Testis (tissue), 3 donors: Measurements from ENCODE around the gene POFUT1. TPM values are rescaled to one million over a fixed set of nuclear protein-coding genes. Genes with fewer than 3 reads are reported as not detected.
"Not testable (repeated sequence)": the region's sequence is repeated elsewhere in the genome, so short reads cannot be mapped to it uniquely, and the experiment has no call there.

ENCODE experiments used
- DNase-seq: peaks from one replicate; pipeline ENCODE4 v3.0.0-alpha.2; 2019
- H3K27ac ChIP-seq, 2 donors: fragments of 200-600 bp; sonication (generic); one replicate each; pipeline ENCODE4 v1.5.1; 2019
- H3K27me3 ChIP-seq: fragments of 200-600 bp; sonication (generic); one replicate; pipeline ENCODE4 v1.5.1; 2019
- H3K36me3 ChIP-seq: fragments of 200-600 bp; sonication (generic); one replicate; pipeline ENCODE4 v1.5.1; 2017; ENCODE audit warnings: low read depth; ENCODE audit errors: missing control alignments
- H3K4me1 ChIP-seq: fragments of 200-600 bp; sonication (generic); one replicate; pipeline ENCODE4 v1.5.1; 2019
- H3K4me3 ChIP-seq, 2 donors: fragments of 200-600 bp; sonication (generic); one replicate each; pipeline ENCODE4 v1.5.1; 2017 to 2019
- H3K9me3 ChIP-seq: fragments of 200-600 bp; sonication (generic); one replicate; pipeline ENCODE4 v1.5.1; 2017
- POLR2A ChIP-seq: fragments of 450-650 bp; IDR thresholded peaks from one replicate; pipeline ENCODE4 v1.6.1; 2017; ENCODE audit warnings: antibody characterized with exemption, mild to moderate bottlenecking, moderate library complexity
- WGBS, 2 donors: methylation state at CpG; one replicate each; pipeline ENCODE4 v1.1.5; 2018; 5-methylcytosine and 5-hydroxymethylcytosine counted together
- intact Hi-C: fragments of 100-400 bp; cut with DNase I; formaldehyde crosslinking; loops from one replicate; pipeline ENCODE4 v1.15.1; 2023; ENCODE audit warnings: low total_unique reads
- polyA plus RNA-seq: library from polyadenylated mRNA; stranded (reverse); fragments of 350-450 nt; fragmentation: Illumina TruSeq; extraction: RNeasy Lipid Tissue Mini Kit (QIAGEN cat#74804); gene quantifications from one replicate; pipeline ENCODE4 v1.2.3, GENCODE V29; 2014; ENCODE audit warnings: low read depth, low replicate concordance; ENCODE audit not compliant: insufficient read depth
- total RNA-seq, 2 donors: library from RNA; depleted of rRNA; stranded (reverse); fragments of >200 nt; gene quantifications; one replicate each; pipeline ENCODE4 v1.2.3, GENCODE V29; 2016
- TF ChIP-seq, protein P1 (sequence below), 3 experiments: fragments of 450-650 bp in 2 of 3; fragments of 200-600 bp in 1 of 3; sonication (generic) in 1 of 3; IDR thresholded peaks; one replicate each; pipeline ENCODE4 v1.5.1; 2016 to 2019; ENCODE audit warnings: antibody characterized with exemption in 3 of 3, mild to moderate bottlenecking in 2 of 3, moderate library complexity in 1 of 3

POFUT1 gene
- total and polyA plus RNA-seq, 3 donors from 2014 or later = 31.0 to 54.2 (median 46.6) TPM

DNA sequence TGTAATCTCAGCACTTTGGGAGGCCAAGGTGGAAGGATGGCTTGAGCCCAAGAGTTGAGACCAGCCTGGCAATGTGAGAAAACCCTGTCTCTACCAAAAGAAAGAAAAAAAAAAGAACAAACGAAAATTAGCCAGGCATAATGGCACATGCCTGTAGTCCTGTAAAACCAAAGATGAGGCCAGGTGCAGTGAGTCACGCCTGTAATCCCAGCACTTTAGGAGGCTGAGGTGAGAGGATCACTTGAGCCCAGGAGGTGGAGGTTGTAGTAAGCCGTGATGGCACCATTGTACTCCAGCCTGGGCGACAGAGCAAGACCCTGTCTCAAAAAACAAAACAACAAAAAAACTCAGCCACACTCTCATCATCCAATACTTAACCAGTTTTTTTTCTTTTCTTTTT, 37.3 kb downstream of the POFUT1 start:
- no peaks in the 10 kb centered on the region for H3K9me3 ChIP-seq
- H3K27ac ChIP-seq = no peak overlapping the region
- no peak for DNase-seq
- no peaks in the 10 kb centered on the region for H3K36me3 ChIP-seq
- intact Hi-C loops = no loop called here
- WGBS, 2 donors = 88 to 91% methylated on average over 4 of the region's 4 CpGs
- H3K4me1 ChIP-seq = no peaks in the 10 kb centered on the region
- no peak overlapping the region for H3K4me3 ChIP-seq
- no peaks in the 10 kb centered on the region for H3K27me3 ChIP-seq
- TF ChIP-seq, protein P1, sequence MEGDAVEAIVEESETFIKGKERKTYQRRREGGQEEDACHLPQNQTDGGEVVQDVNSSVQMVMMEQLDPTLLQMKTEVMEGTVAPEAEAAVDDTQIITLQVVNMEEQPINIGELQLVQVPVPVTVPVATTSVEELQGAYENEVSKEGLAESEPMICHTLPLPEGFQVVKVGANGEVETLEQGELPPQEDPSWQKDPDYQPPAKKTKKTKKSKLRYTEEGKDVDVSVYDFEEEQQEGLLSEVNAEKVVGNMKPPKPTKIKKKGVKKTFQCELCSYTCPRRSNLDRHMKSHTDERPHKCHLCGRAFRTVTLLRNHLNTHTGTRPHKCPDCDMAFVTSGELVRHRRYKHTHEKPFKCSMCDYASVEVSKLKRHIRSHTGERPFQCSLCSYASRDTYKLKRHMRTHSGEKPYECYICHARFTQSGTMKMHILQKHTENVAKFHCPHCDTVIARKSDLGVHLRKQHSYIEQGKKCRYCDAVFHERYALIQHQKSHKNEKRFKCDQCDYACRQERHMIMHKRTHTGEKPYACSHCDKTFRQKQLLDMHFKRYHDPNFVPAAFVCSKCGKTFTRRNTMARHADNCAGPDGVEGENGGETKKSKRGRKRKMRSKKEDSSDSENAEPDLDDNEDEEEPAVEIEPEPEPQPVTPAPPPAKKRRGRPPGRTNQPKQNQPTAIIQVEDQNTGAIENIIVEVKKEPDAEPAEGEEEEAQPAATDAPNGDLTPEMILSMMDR (IDR thresholded peaks at IDR 0.05) = no peak
- no peak for TF ChIP-seq POLR2A

DNA sequence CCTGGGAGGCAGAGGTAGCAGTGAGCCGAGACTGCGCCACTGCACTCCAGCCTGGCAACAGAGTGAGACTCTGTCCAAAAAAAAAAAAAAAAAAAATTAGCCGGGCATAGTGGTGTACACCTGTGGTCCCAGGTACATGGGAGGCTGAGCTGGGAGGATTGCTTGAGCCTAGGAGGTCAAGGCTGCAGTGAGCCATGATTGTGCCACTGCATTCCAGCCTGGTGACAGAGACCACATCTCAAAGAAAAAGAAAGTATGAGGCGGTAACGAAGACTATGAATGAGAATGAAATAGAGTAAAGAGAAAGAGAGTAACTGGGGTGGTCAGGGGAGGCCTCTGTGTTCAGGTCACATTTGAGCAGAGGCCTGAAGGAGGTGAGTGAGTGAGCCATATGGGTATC, 38.5 kb downstream of the POFUT1 start:
- intact Hi-C loops, H3K27me3 ChIP-seq, H3K4me1 ChIP-seq, H3K4me3 ChIP-seq, H3K36me3 ChIP-seq, H3K27ac ChIP-seq, H3K9me3 ChIP-seq, DNase-seq: not testable (repeated sequence)
- 88 to 95% methylated on average over 5 of the region's 5 CpGs for WGBS, 2 donors

DNA sequence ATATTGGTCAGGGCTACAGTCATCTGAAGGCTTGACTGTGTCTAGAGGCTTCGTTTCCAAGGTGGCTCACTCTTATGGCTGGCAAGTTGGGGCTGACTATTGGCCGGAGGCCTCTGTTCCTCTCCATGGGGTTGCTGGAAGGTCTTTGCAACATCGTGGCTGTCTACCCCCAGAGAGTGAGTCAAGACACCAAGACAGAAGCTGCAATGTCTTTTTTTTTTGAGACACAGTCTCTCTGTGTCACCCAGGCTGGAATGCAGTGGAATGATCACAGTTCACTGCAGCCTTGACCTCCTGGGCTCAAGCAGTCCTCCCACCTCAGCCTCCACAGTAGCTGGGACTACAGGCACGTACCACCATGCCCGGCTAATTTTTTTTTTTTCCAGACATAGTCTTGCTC, 40.4 kb downstream of the POFUT1 start:
- 59 to 77% methylated on average over 5 of the region's 5 CpGs for WGBS, 2 donors
- no peaks in the 10 kb centered on the region for H3K27me3 ChIP-seq
- no peaks in the 10 kb centered on the region for H3K36me3 ChIP-seq
- TF ChIP-seq POLR2A = no peak
- no peak overlapping the region for H3K4me3 ChIP-seq
- peak; percentile 42 for DNase-seq
- H3K9me3 ChIP-seq = no peaks in the 10 kb centered on the region
- intact Hi-C loops = no loop called here
- no peak overlapping the region for H3K27ac ChIP-seq
- H3K4me1 ChIP-seq = no peaks in the 10 kb centered on the region

DNA sequence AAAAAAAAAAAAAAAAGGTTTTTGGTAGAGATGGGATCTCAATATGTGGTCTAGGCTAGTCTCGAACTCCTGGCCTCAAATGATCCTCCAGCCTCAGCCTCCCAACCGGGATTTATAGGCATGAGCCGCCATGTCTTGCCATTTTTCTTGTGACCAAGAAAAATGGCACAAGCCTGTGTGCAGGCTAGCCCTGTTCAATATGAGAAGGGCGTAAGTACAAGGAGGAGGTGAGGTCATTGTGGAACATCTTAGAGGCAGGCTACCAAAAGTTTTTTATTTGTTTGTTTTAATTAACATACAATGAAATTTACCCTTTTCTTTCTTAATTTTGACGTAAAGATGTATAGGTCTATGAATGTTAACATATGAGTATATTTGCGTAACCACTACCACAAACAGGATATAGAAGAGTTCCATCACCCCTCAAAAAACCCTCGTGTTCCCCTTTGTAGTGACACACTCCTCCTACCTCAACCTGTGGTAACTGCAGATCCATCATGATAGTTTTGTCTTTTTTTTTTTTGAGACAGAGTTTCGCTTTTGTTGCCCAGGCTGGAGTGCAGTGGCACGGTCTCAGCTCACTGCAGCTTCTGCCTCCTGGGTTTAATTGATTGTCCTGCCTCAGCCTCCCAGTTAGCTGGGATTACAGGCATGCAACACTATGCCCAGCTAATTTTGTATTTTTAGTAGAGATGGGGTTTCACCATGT, 41.5 kb downstream of the POFUT1 start:
- no peak for DNase-seq
- no peaks in the 10 kb centered on the region for H3K36me3 ChIP-seq
- no peaks in the 10 kb centered on the region for H3K27me3 ChIP-seq
- H3K27ac ChIP-seq = no peak overlapping the region
- no peak for TF ChIP-seq POLR2A
- TF ChIP-seq, protein P1 (IDR thresholded peaks at IDR 0.05) = no peak
- intact Hi-C loops = no loop called here
- H3K4me1 ChIP-seq = no peaks in the 10 kb centered on the region
- no peaks in the 10 kb centered on the region for H3K9me3 ChIP-seq
- H3K4me3 ChIP-seq = no peak overlapping the region
- WGBS, 2 donors = 85 to 89% methylated on average over 9 of the region's 9 CpGs

DNA sequence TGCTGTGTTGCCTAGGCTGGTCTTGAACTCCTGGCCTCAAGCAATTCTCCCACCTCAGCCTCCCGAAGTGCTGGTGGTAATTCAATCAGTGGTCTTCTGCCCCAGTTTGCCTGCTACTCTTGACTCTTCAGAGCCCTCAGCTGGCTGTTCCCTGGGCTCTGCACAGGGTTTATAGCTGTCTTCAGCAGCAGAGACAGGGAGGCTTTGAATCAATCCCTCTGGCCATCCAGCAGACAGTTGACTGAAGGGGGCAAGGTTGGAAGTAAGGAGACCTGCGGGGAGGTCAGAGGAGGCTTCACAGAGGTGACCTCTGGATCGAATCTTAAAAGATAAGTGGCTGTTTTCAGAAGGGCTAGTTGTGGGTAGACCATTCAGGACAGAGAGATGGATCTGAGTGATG, 43.8 kb downstream of the POFUT1 start:
- Histone ChIP-seq H3K27me3 (no peaks in the 10 kb centered on the region), H3K36me3 (no peaks in the 10 kb centered on the region), H3K9me3 (no peaks in the 10 kb centered on the region), H3K27ac (no peak overlapping the region), H3K4me3 (no peak overlapping the region), H3K4me1 (no peaks in the 10 kb centered on the region)
- intact Hi-C loops = no loop called here
- 58 to 74% methylated on average over 3 of the region's 3 CpGs for WGBS, 2 donors
- no peak for TF ChIP-seq POLR2A
- TF ChIP-seq, protein P1 (IDR thresholded peaks at IDR 0.05) = no peak
- no peak for DNase-seq

DNA sequence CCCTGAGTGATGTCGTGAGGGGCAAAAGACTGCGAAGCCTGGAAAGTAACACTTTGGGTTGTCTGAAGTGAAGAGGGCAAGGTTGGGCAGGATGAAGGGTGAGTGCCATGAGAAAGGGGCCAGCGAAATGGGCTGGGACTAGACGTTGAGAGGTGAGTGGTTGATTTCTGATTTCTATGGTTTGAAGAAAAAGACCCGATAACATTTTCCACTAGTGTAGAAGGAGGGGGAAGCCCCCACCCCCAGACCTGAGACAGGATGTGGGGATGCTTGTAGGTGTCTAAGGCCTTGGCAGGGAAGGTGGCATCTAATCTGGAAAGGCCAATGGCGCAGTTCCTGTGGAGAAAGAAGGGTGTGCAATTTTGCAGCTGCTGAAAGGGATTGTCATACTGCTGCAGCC, 44.5 kb downstream of the POFUT1 start:
- Histone ChIP-seq H3K36me3 (no peaks in the 10 kb centered on the region), H3K4me3 (no peak overlapping the region), H3K27me3 (no peaks in the 10 kb centered on the region), H3K27ac (no peak overlapping the region), H3K9me3 (no peaks in the 10 kb centered on the region), H3K4me1 (no peaks in the 10 kb centered on the region)
- TF ChIP-seq, protein P1 (IDR thresholded peaks at IDR 0.05) = no peak
- no peak for TF ChIP-seq POLR2A
- intact Hi-C loops = no loop called here
- DNase-seq = no peak
- WGBS, 2 donors = 86 to 90% methylated on average over 6 of the region's 6 CpGs

DNA sequence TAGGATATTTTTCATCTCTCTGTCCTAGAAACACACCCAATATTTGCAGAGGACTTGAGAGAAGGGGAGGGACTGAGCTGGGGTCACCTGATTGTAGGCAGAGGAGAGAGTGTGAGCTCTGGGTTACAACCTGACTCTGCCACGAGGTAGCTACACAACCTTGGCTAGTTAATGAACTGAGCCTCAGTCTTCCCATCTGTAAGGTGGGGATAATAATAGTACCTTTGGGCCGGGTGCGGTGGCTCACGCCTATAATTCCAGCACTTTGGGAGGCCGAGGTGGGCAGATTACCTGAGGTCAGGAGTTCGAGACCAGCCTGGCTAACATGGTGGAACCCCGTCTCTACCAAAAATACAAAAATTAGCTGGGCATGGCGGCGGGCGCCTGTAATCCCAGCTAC, 53.3 kb downstream of the POFUT1 start:
- DNase-seq, H3K36me3 ChIP-seq, intact Hi-C loops, H3K27ac ChIP-seq, H3K4me3 ChIP-seq, H3K9me3 ChIP-seq, H3K27me3 ChIP-seq, H3K4me1 ChIP-seq: not testable (repeated sequence)
- 90 to 94% methylated on average over 10 of the region's 10 CpGs for WGBS, 2 donors
